Activated CD4-positive, alpha-beta T cell treated with anti-CD3 and anti-CD28 coated beads for 24 hours (primary cell): ENCODE measurements around the gene CASP12.

Source experiments
- DNase-seq, 2 donors: peaks; one replicate each; pipeline ENCODE4 v3.0.0-alpha.2; 2020; ENCODE audit warnings: low read depth in 2 of 2

Gene CASP12

DNA sequence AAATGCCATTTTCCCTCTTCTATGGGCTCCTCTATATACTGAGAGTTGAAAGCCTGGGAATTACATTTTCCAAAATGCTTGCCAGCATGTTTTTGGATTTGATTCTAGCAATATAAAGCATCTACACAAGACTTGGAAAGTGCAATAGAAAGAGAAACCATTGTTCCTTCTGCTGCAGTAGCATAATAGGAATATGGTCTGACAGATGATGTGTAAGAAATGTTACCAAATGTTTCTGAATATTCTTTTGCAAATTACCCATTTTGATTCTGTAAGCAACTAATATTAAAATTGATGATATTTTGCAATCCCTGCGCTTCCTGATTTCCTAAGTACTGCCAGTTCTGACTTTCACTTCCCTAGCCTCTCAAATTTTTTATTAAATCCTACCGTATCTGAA, 61.6 kb downstream of the CASP12 start:
- no peak for DNase-seq
